GM12875 (cell line): Measurements from ENCODE around the gene CENPP.

Source experiments
- H3K4me3 ChIP-seq: one replicate; pipeline ENCODE4 v1.5.1; 2011; ENCODE audit warnings: low read depth, low read length, control low read depth
- TF ChIP-seq, protein P1 (sequence below): IDR thresholded peaks from 2 replicates; pipeline ENCODE4 v1.5.1; 2011; ENCODE audit warnings: low read depth, mild to moderate bottlenecking, control low read depth, inconsistent platforms, low read length, moderate library complexity, borderline replicate concordance; ENCODE audit not compliant: insufficient read depth

CENPP gene

GRCh38 chr9:92385477-92385876 lies 59.7 kb downstream of the CENPP start:
- H3K4me3 ChIP-seq, result no peak overlapping the region
- TF ChIP-seq, protein P1, sequence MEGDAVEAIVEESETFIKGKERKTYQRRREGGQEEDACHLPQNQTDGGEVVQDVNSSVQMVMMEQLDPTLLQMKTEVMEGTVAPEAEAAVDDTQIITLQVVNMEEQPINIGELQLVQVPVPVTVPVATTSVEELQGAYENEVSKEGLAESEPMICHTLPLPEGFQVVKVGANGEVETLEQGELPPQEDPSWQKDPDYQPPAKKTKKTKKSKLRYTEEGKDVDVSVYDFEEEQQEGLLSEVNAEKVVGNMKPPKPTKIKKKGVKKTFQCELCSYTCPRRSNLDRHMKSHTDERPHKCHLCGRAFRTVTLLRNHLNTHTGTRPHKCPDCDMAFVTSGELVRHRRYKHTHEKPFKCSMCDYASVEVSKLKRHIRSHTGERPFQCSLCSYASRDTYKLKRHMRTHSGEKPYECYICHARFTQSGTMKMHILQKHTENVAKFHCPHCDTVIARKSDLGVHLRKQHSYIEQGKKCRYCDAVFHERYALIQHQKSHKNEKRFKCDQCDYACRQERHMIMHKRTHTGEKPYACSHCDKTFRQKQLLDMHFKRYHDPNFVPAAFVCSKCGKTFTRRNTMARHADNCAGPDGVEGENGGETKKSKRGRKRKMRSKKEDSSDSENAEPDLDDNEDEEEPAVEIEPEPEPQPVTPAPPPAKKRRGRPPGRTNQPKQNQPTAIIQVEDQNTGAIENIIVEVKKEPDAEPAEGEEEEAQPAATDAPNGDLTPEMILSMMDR, result no peak

GRCh38 chr9:92385953-92386352 lies 60.2 kb downstream of the CENPP start:
- no peak overlapping the region for H3K4me3 ChIP-seq
- TF ChIP-seq, protein P1, result no peak

DNA sequence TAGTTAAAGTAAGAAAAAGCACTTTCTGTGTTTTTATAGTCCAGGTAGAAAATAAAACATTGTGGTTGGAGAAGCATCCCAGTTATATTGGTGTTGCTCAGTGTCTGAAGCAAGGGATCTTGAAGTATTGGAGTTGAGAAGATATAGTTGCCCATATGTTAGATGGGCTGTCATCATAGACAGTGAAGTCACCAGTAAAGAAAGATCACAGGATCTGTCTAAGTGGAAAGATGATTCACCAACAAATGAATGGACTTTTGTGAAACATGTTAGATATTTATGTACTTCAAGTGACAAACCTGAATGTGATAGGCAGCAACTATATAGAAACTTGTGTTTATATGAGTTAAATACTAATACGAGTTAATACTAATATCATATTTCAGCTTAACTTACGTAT lies 66.9 kb downstream of the CENPP start:
- no peak overlapping the region for H3K4me3 ChIP-seq
- TF ChIP-seq, protein P1, result no peak

GRCh38 chr9:92393686-92394085 lies 67.9 kb downstream of the CENPP start:
- H3K4me3 ChIP-seq, result no peak overlapping the region
- TF ChIP-seq, protein P1, result no peak

- TF ChIP-seq, protein P1, result no peak
- H3K4me3 ChIP-seq, result no peak overlapping the region
Measured at GRCh38 chr9:92395617-92396016, 69.9 kb downstream of the CENPP start.

DNA sequence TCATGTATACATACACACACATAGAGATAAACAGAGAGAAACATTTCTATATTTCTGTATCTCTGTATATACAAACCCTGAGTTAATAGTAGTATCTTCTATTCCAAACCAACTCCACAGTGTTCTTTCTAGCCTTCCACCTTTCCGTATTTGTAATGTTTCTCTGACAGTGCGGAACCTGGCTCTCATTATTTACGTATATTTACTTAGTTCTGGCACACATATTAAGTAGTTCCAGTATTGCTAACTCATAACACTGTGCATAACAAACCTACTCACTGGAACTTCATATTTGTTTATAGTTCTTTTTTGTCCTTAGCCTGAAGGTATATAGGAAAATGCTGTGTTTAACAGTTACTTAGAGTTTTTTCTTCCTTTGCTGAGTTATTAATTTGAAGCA lies 72.1 kb downstream of the CENPP start:
- no peak overlapping the region for H3K4me3 ChIP-seq
- TF ChIP-seq, protein P1, result no peak

DNA sequence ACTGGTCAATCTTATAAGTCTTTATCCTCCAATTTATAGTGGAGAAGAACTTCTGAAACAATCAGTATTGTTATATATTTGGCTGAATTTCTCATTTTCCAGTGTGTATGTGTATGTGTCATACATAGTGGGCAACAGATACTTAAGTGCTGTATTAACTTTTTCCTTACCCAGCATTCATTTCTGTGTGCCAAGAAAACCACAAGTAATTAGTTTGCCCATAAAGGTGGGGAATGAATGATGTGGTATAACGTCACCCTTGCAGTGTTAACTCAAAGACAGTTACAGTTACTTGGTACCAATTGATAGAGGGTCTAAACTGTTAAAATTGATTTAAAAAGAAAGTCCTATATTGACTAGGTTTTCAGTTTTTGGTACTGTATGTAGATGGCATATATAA lies 76.6 kb downstream of the CENPP start:
- TF ChIP-seq, protein P1, result no peak
- no peak overlapping the region for H3K4me3 ChIP-seq
